NCI-H2107 (cell line): ENCODE data around the gene CHST8.
"Not testable (repeated sequence)": the region's sequence is repeated elsewhere in the genome, so short reads cannot be mapped to it uniquely, and the experiment has no call there.

Experiments used
- DNase-seq: peaks from one replicate; lab custom pipeline; 2025; lab: John Stamatoyannopoulos, UW

Gene CHST8

GRCh38 chr19:33621811-33622504 is at the start of gene CHST8:
TSS of gene CHST8 (plus strand) at chr19:33621953. CDS start at chr19:33689262, 67,309 bp downstream.
- DNase-seq: no peak

GRCh38 chr19:33572929-33573328 is 48.8 kb upstream of the CHST8 start:
- DNase-seq: no peak

- DNase-seq: no peak
Measured at GRCh38 chr19:33574824-33575223, 46.9 kb upstream of the CHST8 start.

- no peak for DNase-seq
Measured at GRCh38 chr19:33578697-33579096, 43.1 kb upstream of the CHST8 start.

- no peak for DNase-seq
Measured at GRCh38 chr19:33580026-33580644, 41.6 kb upstream of the CHST8 start.

GRCh38 chr19:33580645-33581037 is 41.1 kb upstream of the CHST8 start:
- DNase-seq: no peak

GRCh38 chr19:33582914-33583313 is 38.8 kb upstream of the CHST8 start:
- no peak for DNase-seq

- no peak for DNase-seq
Measured at GRCh38 chr19:33587150-33587549, 34.6 kb upstream of the CHST8 start.

- DNase-seq: no peak
Measured at GRCh38 chr19:33590224-33590623, 31.5 kb upstream of the CHST8 start.

GRCh38 chr19:33595783-33596182 is 26.0 kb upstream of the CHST8 start:
- no peak for DNase-seq

- no peak for DNase-seq
Measured at GRCh38 chr19:33601583-33601982, 20.2 kb upstream of the CHST8 start.

- no peak for DNase-seq
Measured at GRCh38 chr19:33602576-33603204, 19.1 kb upstream of the CHST8 start.

GRCh38 chr19:33603377-33603776 is 18.4 kb upstream of the CHST8 start:
- no peak for DNase-seq

GRCh38 chr19:33604651-33605050 is 17.1 kb upstream of the CHST8 start:
- no peak for DNase-seq

GRCh38 chr19:33605803-33606295 is 15.9 kb upstream of the CHST8 start:
- not testable (repeated sequence) for DNase-seq

- no peak for DNase-seq
Measured at GRCh38 chr19:33606556-33606955, 15.2 kb upstream of the CHST8 start.

- no peak for DNase-seq
Measured at GRCh38 chr19:33609353-33609752, 12.4 kb upstream of the CHST8 start.

GRCh38 chr19:33610588-33610987 is 11.2 kb upstream of the CHST8 start:
- no peak for DNase-seq

- no peak for DNase-seq
Measured at GRCh38 chr19:33612928-33613619, 8.7 kb upstream of the CHST8 start.

GRCh38 chr19:33613620-33614000 is 8.1 kb upstream of the CHST8 start:
- DNase-seq: no peak

GRCh38 chr19:33616346-33616745 is 5.4 kb upstream of the CHST8 start:
- DNase-seq: no peak

- DNase-seq: no peak
Measured at GRCh38 chr19:33616857-33617256, 4.9 kb upstream of the CHST8 start.

- not testable (repeated sequence) for DNase-seq
Measured at GRCh38 chr19:33618363-33618762, 3.4 kb upstream of the CHST8 start.
